Fibroblast of villous mesenchyme (primary cell): ENCODE measurements around the gene RNF148. TPM values are rescaled to one million over a fixed set of nuclear protein-coding genes. Genes with fewer than 3 reads are reported as not detected.

Experiments
- small RNA-seq: library from RNA; depleted of rRNA; stranded (forward); fragments of <200 nt; gene quantifications from one replicate; pipeline ENCODE3, GENCODE V24; 2012
- total RNA-seq: library from RNA; depleted of rRNA; stranded (reverse); fragments of >200 nt; gene quantifications from 2 replicates; pipeline ENCODE4 v1.2.3, GENCODE V29; 2012

RNF148 gene
- total RNA-seq, 1 donor, result 0.43 TPM

Small RNA genes lying within 50 kb of the gene (small RNA-seq; reads per million reads assigned to genes)
- gene AC006463.1, result not detected

Other genes with a start within 250 kb of the RNF148 start
- gene RNF133, start 3.8 kb downstream of the RNF148 start, total RNA-seq, result 0.32 and 0.86 TPM in 2 replicates
- gene CADPS2, start 183.5 kb upstream of the RNF148 start, total RNA-seq, result 13.9 and 27.2 TPM in 2 replicates